PFSK-1 (cell line): Measurements from ENCODE around the gene B4GALT2. TPM values are rescaled to one million over a fixed set of nuclear protein-coding genes. Genes with fewer than 3 reads are reported as not detected.

ENCODE experiments used
- FOXP2 ChIP-seq: optimal IDR thresholded peaks from 2 replicates; pipeline ENCODE3; 2011; ENCODE audit warnings: borderline replicate concordance, control low read depth, inconsistent platforms; ENCODE audit not compliant: insufficient read depth; ENCODE audit errors: extremely low read length, extremely low read depth
- POLR2AphosphoS5 ChIP-seq: IDR thresholded peaks from 2 replicates; pipeline ENCODE4 v1.6.1; 2012; ENCODE audit warnings: low read depth, mild to moderate bottlenecking, control low read depth, low read length, moderate library complexity
- SIN3A ChIP-seq: IDR thresholded peaks from 2 replicates; pipeline ENCODE4 v1.6.1; 2012; ENCODE audit warnings: mild to moderate bottlenecking, low read length, moderate library complexity, borderline replicate concordance; ENCODE audit not compliant: insufficient read depth
- TAF1 ChIP-seq: IDR thresholded peaks from 2 replicates; pipeline ENCODE4 v1.6.1; 2012; ENCODE audit warnings: low read length, control low read depth, borderline replicate concordance; ENCODE audit not compliant: insufficient read depth
- polyA plus RNA-seq: library from polyadenylated mRNA; unstranded; fragments of >200 nt; gene quantifications from one replicate; pipeline ENCODE4 v1.2.1, GENCODE V29; 2012; ENCODE audit warnings: low read depth, missing spikeins; ENCODE audit not compliant: insufficient read length
- TF ChIP-seq, protein P1 (sequence below), 2 experiments: IDR thresholded peaks; 2 replicates each; pipeline versions ENCODE4 v1.6.1 to v1.8.0; 2011 to 2012; ENCODE audit warnings: low read depth in 2 of 2, low read length in 2 of 2, control low read depth in 1 of 2, inconsistent platforms in 1 of 2, mild to moderate bottlenecking in 1 of 2, moderate library complexity in 1 of 2; ENCODE audit not compliant: insufficient read depth in 1 of 2

The B4GALT2 gene
- polyA plus RNA-seq = 87.9 TPM

DNA sequence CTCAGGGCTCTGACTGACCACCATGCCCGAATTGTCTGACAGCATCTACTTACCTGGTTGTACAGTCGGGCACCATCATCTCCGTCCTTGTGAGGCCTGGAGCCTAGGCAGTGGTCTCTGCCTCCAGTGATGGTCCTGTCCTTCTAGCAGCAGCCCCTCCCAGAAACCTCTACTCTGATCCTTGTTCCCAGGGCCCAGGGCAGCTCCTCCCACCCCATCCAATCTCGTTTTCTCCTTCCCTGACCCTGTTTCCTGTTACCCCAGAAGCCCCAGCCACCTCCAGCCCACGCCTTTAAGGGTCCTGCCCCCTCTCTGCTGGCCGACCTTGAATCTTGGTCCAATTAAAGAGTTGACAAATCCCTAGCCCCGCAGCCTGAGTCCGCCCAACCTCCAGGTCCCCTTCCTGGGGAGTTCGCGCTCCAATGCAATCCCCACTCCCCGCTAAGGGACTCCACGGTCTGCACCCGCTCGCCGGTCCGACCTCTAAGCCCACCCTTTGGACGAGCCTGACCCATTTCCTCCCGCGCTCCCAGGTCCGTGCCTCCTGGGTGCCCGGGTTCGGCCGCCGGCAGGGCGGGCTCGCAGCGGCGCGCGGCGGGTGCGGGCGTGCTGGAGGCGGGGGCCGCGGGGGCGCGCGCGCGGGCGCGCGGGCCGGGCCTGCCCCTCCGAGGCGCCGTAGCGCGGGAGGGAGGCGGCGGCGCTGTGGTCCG is at the start of gene B4GALT2:
Gene B4GALT2, plus strand, starts transcription at position 660 of the 710 bp plus-strand sequence. CDS start 1,951 bp downstream, outside the sequence.
- TF ChIP-seq, protein P1, sequence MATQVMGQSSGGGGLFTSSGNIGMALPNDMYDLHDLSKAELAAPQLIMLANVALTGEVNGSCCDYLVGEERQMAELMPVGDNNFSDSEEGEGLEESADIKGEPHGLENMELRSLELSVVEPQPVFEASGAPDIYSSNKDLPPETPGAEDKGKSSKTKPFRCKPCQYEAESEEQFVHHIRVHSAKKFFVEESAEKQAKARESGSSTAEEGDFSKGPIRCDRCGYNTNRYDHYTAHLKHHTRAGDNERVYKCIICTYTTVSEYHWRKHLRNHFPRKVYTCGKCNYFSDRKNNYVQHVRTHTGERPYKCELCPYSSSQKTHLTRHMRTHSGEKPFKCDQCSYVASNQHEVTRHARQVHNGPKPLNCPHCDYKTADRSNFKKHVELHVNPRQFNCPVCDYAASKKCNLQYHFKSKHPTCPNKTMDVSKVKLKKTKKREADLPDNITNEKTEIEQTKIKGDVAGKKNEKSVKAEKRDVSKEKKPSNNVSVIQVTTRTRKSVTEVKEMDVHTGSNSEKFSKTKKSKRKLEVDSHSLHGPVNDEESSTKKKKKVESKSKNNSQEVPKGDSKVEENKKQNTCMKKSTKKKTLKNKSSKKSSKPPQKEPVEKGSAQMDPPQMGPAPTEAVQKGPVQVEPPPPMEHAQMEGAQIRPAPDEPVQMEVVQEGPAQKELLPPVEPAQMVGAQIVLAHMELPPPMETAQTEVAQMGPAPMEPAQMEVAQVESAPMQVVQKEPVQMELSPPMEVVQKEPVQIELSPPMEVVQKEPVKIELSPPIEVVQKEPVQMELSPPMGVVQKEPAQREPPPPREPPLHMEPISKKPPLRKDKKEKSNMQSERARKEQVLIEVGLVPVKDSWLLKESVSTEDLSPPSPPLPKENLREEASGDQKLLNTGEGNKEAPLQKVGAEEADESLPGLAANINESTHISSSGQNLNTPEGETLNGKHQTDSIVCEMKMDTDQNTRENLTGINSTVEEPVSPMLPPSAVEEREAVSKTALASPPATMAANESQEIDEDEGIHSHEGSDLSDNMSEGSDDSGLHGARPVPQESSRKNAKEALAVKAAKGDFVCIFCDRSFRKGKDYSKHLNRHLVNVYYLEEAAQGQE (IDR thresholded peaks at IDR 0.05; ENCODE audit: insufficient read depth in 1 of 2, low read depth in 2 of 2, low read length in 2 of 2) = no peak
- TF ChIP-seq POLR2AphosphoS5 (peak; percentile 50; the same call in 1 of the 2 replicates), FOXP2 (no peak)

- TF ChIP-seq, protein P1 (IDR thresholded peaks at IDR 0.05; ENCODE audit: insufficient read depth in 1 of 2, low read depth in 2 of 2, low read length in 2 of 2) = no peak
- TF ChIP-seq FOXP2 (no peak), POLR2AphosphoS5 (no peak), SIN3A (no peak), TAF1 (no peak)
Observed at GRCh38 chr1:43930168-43930948, 48.7 kb upstream of the B4GALT2 start.

DNA sequence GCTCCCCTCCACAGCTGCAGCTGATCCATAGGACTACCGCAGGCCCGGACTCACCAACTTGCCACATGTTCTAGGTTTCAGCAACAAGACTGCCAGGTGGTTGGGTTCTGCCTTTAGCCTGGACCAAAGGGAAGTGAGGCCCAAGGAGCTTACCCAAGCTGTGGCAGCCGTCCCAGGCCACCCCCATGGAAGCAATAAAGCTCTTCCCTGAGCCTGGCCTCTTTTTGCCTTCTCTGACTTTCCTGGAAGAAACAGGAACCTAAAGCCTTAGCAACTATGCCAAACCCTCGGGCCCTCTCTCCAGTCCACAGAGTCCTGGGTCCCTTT is 48.1 kb upstream of the B4GALT2 start:
- TF ChIP-seq, protein P1 (IDR thresholded peaks at IDR 0.05; ENCODE audit: insufficient read depth in 1 of 2, low read depth in 2 of 2, low read length in 2 of 2) = no peak
- TF ChIP-seq POLR2AphosphoS5 (no peak), FOXP2 (no peak), SIN3A (no peak), TAF1 (no peak)

- TF ChIP-seq SIN3A (no peak), FOXP2 (no peak), TAF1 (no peak), POLR2AphosphoS5 (no peak)
- TF ChIP-seq, protein P1 (IDR thresholded peaks at IDR 0.05; ENCODE audit: insufficient read depth in 1 of 2, low read depth in 2 of 2, low read length in 2 of 2) = no peak
Observed at GRCh38 chr1:43931711-43932660, 47.0 kb upstream of the B4GALT2 start.
